ENCODE data around the gene DNAJB6.

DNA sequence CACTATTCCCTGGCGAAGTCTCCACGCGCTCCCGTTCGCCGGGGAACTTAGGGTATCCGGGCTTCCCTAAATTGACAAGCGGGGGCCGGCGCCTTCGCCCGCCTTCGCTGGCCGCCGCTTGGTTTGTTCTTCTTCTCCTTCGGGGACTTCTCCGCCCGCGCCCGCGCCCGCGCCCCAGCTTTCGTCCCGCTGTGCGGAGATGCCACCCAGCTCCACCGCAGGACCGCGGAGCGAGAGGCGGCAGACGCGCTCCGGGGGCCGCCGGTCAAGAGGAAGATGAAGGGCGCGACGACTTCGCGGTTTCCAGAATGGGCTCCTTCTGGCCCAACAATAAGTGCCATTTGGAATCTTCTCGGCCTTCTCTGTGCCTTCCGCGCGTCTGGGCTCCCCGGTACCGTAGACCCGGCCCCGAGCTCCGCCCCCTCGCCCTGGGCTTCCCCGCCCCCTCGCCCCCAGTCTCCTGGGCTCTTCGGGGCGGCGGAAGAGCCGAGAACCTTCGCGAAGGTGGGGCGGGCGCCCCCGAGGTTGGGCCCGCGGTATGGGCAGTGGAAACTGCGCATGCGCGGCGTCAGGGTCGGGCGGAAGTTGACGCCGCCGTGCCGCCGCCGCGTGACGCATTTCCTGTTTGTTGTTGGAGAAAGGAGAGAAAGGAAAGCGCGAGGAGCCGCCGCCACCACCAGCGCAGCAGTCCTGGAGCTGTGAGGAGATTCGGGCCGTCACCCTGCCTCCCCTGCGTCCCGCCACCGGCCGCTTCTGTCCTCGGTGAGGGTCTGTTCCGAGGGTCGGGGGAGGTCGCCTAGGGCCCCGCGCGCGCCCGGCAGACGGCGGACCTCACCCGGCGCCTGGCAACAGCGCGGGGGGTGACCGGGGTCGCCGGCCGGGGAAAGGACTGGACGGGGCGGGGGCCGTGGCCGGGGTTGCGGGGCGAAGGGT lies at the start of gene DNAJB6:
- TF ChIP-seq TAF1 (IDR thresholded peaks at IDR 0.05; ENCODE audit: borderline replicate concordance, insufficient read depth, low read length) (no peak), POLR2AphosphoS5 (IDR thresholded peaks at IDR 0.05; ENCODE audit: low read depth, low read length) (no peak), FOXP2 (optimal IDR thresholded peaks at IDR 0.05; ENCODE audit: borderline replicate concordance, extremely low read depth, extremely low read length, insufficient read depth) (peak; percentile 97)
- TF ChIP-seq, protein P1, sequence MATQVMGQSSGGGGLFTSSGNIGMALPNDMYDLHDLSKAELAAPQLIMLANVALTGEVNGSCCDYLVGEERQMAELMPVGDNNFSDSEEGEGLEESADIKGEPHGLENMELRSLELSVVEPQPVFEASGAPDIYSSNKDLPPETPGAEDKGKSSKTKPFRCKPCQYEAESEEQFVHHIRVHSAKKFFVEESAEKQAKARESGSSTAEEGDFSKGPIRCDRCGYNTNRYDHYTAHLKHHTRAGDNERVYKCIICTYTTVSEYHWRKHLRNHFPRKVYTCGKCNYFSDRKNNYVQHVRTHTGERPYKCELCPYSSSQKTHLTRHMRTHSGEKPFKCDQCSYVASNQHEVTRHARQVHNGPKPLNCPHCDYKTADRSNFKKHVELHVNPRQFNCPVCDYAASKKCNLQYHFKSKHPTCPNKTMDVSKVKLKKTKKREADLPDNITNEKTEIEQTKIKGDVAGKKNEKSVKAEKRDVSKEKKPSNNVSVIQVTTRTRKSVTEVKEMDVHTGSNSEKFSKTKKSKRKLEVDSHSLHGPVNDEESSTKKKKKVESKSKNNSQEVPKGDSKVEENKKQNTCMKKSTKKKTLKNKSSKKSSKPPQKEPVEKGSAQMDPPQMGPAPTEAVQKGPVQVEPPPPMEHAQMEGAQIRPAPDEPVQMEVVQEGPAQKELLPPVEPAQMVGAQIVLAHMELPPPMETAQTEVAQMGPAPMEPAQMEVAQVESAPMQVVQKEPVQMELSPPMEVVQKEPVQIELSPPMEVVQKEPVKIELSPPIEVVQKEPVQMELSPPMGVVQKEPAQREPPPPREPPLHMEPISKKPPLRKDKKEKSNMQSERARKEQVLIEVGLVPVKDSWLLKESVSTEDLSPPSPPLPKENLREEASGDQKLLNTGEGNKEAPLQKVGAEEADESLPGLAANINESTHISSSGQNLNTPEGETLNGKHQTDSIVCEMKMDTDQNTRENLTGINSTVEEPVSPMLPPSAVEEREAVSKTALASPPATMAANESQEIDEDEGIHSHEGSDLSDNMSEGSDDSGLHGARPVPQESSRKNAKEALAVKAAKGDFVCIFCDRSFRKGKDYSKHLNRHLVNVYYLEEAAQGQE (IDR thresholded peaks at IDR 0.05; ENCODE audit: insufficient read depth in 1 of 2, low read depth in 2 of 2, low read length in 2 of 2), result no peak
